Fibroblast of the aortic adventitia (primary cell): ENCODE results near the gene PCED1B. TPM values are rescaled to one million over a fixed set of nuclear protein-coding genes. Genes with fewer than 3 reads are reported as not detected.
A peak's percentile ranks its signal among the peaks of the same experiment; 100 is the strongest.

Experiments used
- DNase-seq: peaks from one replicate; pipeline ENCODE4 v3.0.0-alpha.2; 2010; ENCODE audit warnings: low read depth
- H3K4me3 ChIP-seq: 2 replicates; pipeline ENCODE4 v1.5.1; 2011; ENCODE audit warnings: low read depth, mild to moderate bottlenecking, control low read depth, low read length, moderate library complexity
- CTCF ChIP-seq: IDR thresholded peaks from 2 replicates; pipeline ENCODE4 v1.5.1; 2011; ENCODE audit warnings: mild to moderate bottlenecking, low read length, control low read depth, inconsistent platforms; ENCODE audit not compliant: insufficient read depth
- total RNA-seq: library from RNA; depleted of rRNA; stranded (reverse); fragments of >200 nt; gene quantifications from 2 replicates; pipeline ENCODE4 v1.2.3, GENCODE V29; 2012; ENCODE audit warnings: low replicate concordance

Gene PCED1B
- total RNA-seq, 1 donor, result 0.27 TPM

GRCh38 chr12:47080725-47081502 is 1.5 kb downstream of the PCED1B start:
- no peak for TF ChIP-seq CTCF
- peak overlapping the region; percentile 82 for H3K4me3 ChIP-seq
- DNase-seq, result peak; percentile 53

- no peak for TF ChIP-seq CTCF
- no peak for DNase-seq
- no peak overlapping the region for H3K4me3 ChIP-seq
These were observed 2.9 kb downstream of the PCED1B start for GRCh38 chr12:47082283-47082682.

GRCh38 chr12:47082796-47083621 is 3.6 kb downstream of the PCED1B start:
- DNase-seq, result peak; percentile 86
- H3K4me3 ChIP-seq, result no peak overlapping the region
- TF ChIP-seq CTCF, result no peak

- TF ChIP-seq CTCF, result no peak
- no peak overlapping the region for H3K4me3 ChIP-seq
- no peak for DNase-seq
These were observed 4.8 kb downstream of the PCED1B start for GRCh38 chr12:47084172-47084571.

GRCh38 chr12:47085815-47086252 is 6.4 kb downstream of the PCED1B start:
- peak; percentile 60 for DNase-seq
- TF ChIP-seq CTCF, result no peak
- H3K4me3 ChIP-seq, result no peak overlapping the region

- peak; percentile 72 for DNase-seq
- no peak overlapping the region for H3K4me3 ChIP-seq
- no peak for TF ChIP-seq CTCF
These were observed 7.8 kb downstream of the PCED1B start for GRCh38 chr12:47087088-47087688.
